Psoas muscle (tissue), 8 donors: ENCODE measurements around the gene TMEM174. TPM values are rescaled to one million over a fixed set of nuclear protein-coding genes. Genes with fewer than 3 reads are reported as not detected.

ENCODE experiments used
- ATAC-seq, 4 donors: fragments of 200-7000 bp; cut with Tn5 transposase; one replicate each; pipeline ENCODE4 v1.9.1; 2020; ENCODE audit warnings: moderate library complexity in 3 of 4, mild to moderate bottlenecking in 2 of 4
- DNase-seq, 2 donors: peaks; one replicate each; pipeline ENCODE4 v3.0.0-alpha.2; 2020
- H3K27ac ChIP-seq: fragments of 200-600 bp; one replicate; pipeline ENCODE4 v1.8.0; 2022
- H3K27me3 ChIP-seq, 3 donors: fragments of 200-600 bp in 1 of 3; one replicate each; pipeline versions ENCODE4 v1.6.1 to v1.8.0; 2013 to 2022; ENCODE audit warnings: low read length in 2 of 3, mild to moderate bottlenecking in 2 of 3, moderate library complexity in 1 of 3; ENCODE audit not compliant: insufficient read depth in 3 of 3
- H3K36me3 ChIP-seq, 2 donors: fragments of 200-600 bp in 1 of 2; one replicate each; pipeline versions ENCODE4 v1.6.1 to v1.8.0; 2013 to 2022; ENCODE audit warnings: low read depth in 1 of 2, mild to moderate bottlenecking in 1 of 2, moderate library complexity in 1 of 2; ENCODE audit not compliant: insufficient read depth in 1 of 2
- H3K4me1 ChIP-seq: fragments of 200-600 bp; one replicate; pipeline ENCODE4 v1.8.0; 2022
- H3K4me3 ChIP-seq: fragments of 200-600 bp; one replicate; pipeline ENCODE4 v1.8.0; 2022; ENCODE audit warnings: mild to moderate bottlenecking
- H3K9me3 ChIP-seq: fragments of 200-600 bp; one replicate; pipeline ENCODE4 v1.8.0; 2022
- CTCF ChIP-seq: fragments of 200-600 bp; IDR thresholded peaks from one replicate; pipeline ENCODE4 v1.8.0; 2022; ENCODE audit warnings: antibody characterized with exemption
- WGBS, 3 donors: extraction: QIAGEN DNeasy Blood & Tissue Kit; methylation state at CpG; one replicate each; pipeline versions ENCODE4 v1.1.6 to v1.1.7; 2013; 5-methylcytosine and 5-hydroxymethylcytosine counted together
- intact Hi-C, 2 donors: fragments of 100-400 bp; cut with DNase I; formaldehyde crosslinking; loops; one replicate each; pipeline versions ENCODE4 v1.11.0 to v1.14.2; 2022
- polyA plus RNA-seq, 3 donors: library from polyadenylated mRNA; stranded (reverse); fragments of 200-250 nt; gene quantifications; one replicate each; pipeline ENCODE4 v1.2.3, GENCODE V29; 2013
- total RNA-seq, 4 donors: library from RNA; stranded (reverse); fragmentation: NEBNext Ultra II Directional in 2 of 4; extraction: Animal tissue kit (Norgen Biotek cat#: 25700) in 2 of 4; gene quantifications; one replicate each; pipeline versions ENCODE4 v1.2.1 to v1.2.4, GENCODE V29; 2021 to 2023
- donor health status: healthy with polysubstance abuse.
- donor health status: DM: no; HTN: no; CAD: no; lungs with moderate emphysema.
- donor health status: Bipolar disorder and iron deficiency.
- donor health status: healthy.
- donor health status: DM: yes; HTN: yes; CAD: no.
- donor health status: DM: no; HTN: no; CAD: no.
- donor health status: DM: no; HTN: no; CAD: no.
- donor health status: DM: yes; HTN: yes; CAD: no.

The TMEM174 gene
- total and polyA plus RNA-seq, 7 donors = not detected

GRCh38 chr5:73186976-73187375, 14.0 kb downstream of the TMEM174 start:
- TF ChIP-seq CTCF = no peak
- DNase-seq (no peak), ATAC-seq (no peak)
- 67 to 83% (median 74%) methylated on average over 2 of the region's 2 CpGs for WGBS, 3 donors
- H3K27me3 ChIP-seq = peaks cover 0 to 9% (median 2%) of the 10 kb centered on the region in 3 donors
- no peaks in the 10 kb centered on the region for H3K36me3 ChIP-seq
- no peak overlapping the region for H3K4me3 ChIP-seq
- no peaks in the 10 kb centered on the region for H3K9me3 ChIP-seq
- intact Hi-C loops = loop anchor here in 1 of 2 donors (10.0 kb wide), 1 partner anchor 502 kb away; no protein-coding TSS in a partner anchor
- H3K4me1 ChIP-seq = no peaks in the 10 kb centered on the region
- no peak overlapping the region for H3K27ac ChIP-seq

GRCh38 chr5:73188764-73189531, 16.0 kb downstream of the TMEM174 start:
- intact Hi-C loops = loop anchor here in 1 of 2 donors (10.0 kb wide), 1 partner anchor 504 kb away; no protein-coding TSS in a partner anchor
- 82 to 85% (median 83%) methylated on average over 2 of the region's 2 CpGs for whole genome bisulfite sequencing, 3 donors

GRCh38 chr5:73189871-73190376, 16.9 kb downstream of the TMEM174 start:
- intact Hi-C loops = loop anchor here in 1 of 2 donors (10.0 kb wide), 1 partner anchor 505 kb away; no protein-coding TSS in a partner anchor
- Histone ChIP-seq H3K36me3 (no peaks in the 10 kb centered on the region), H3K9me3 (no peaks in the 10 kb centered on the region), H3K4me1 (no peaks in the 10 kb centered on the region), H3K27ac (no peak overlapping the region), H3K4me3 (no peak overlapping the region), H3K27me3 (peaks cover 0 to 3% (median 2%) of the 10 kb centered on the region in 3 donors)
- ATAC-seq (no peak), DNase-seq (peak in 1 of 2 donors; percentile 24)
- no peak for TF ChIP-seq CTCF
- 22 to 35% (median 32%) methylated on average over 6 of the region's 6 CpGs for WGBS, 3 donors

More at GRCh38 chr5:73188764-73189531, 16.0 kb downstream of the TMEM174 start:
- ATAC-seq = no peak
- TF ChIP-seq CTCF = no peak
- H3K27ac ChIP-seq = no peak overlapping the region
- H3K36me3 ChIP-seq = no peaks in the 10 kb centered on the region
- H3K9me3 ChIP-seq = no peaks in the 10 kb centered on the region
- no peak for DNase-seq
- no peaks in the 10 kb centered on the region for H3K4me1 ChIP-seq
- no peak overlapping the region for H3K4me3 ChIP-seq
- peaks cover 0 to 8% (median 2%) of the 10 kb centered on the region in 3 donors for H3K27me3 ChIP-seq

GRCh38 chr5:73192370-73192769, 19.4 kb downstream of the TMEM174 start:
- peaks cover 0 to 3% (median 2%) of the 10 kb centered on the region in 3 donors for H3K27me3 ChIP-seq
- H3K4me3 ChIP-seq = no peak overlapping the region
- no peaks in the 10 kb centered on the region for H3K9me3 ChIP-seq
- H3K4me1 ChIP-seq = no peaks in the 10 kb centered on the region
- WGBS, 3 donors = 79 to 84% (median 83%) methylated on average over 4 of the region's 4 CpGs
- intact Hi-C loops = no loop called here
- no peak overlapping the region for H3K27ac ChIP-seq
- no peak for TF ChIP-seq CTCF
- DNase-seq (no peak), ATAC-seq (no peak)
- no peaks in the 10 kb centered on the region for H3K36me3 ChIP-seq
